HG03432 (cell line): ENCODE data around the gene THAP7.
"Not testable (repeated sequence)": the region's sequence is repeated elsewhere in the genome, so short reads cannot be mapped to it uniquely, and the experiment has no call there.

Experiments
- ATAC-seq: cut with Tn5 transposase; IDR thresholded peaks from one replicate; pipeline ENCODE4 v1.9.1; 2021; ENCODE audit warnings: mild to moderate bottlenecking, moderate library complexity; ENCODE audit not compliant: unreplicated experiment

THAP7 gene

GRCh38 chr22:20979940-20980453 lies 21.9 kb downstream of the THAP7 start:
- no peak for ATAC-seq

- no peak for ATAC-seq
Measured at GRCh38 chr22:20979243-20979809, 22.6 kb downstream of the THAP7 start.

- ATAC-seq: no peak
Measured at GRCh38 chr22:20978419-20978818, 23.5 kb downstream of the THAP7 start.

- ATAC-seq: no peak
Measured at GRCh38 chr22:20977516-20978170, 24.3 kb downstream of the THAP7 start.

- no peak for ATAC-seq
Measured at GRCh38 chr22:20977019-20977418, 24.9 kb downstream of the THAP7 start.

- ATAC-seq: no peak
Measured at GRCh38 chr22:20976291-20976877, 25.5 kb downstream of the THAP7 start.

GRCh38 chr22:20975541-20976290 lies 26.2 kb downstream of the THAP7 start:
- no peak for ATAC-seq

- ATAC-seq: no peak
Measured at GRCh38 chr22:20974336-20974955, 27.5 kb downstream of the THAP7 start.

GRCh38 chr22:20973634-20974286 lies 28.2 kb downstream of the THAP7 start:
- ATAC-seq: no peak

GRCh38 chr22:20972933-20973577 lies 28.9 kb downstream of the THAP7 start:
- no peak for ATAC-seq

GRCh38 chr22:20972014-20972694 lies 29.8 kb downstream of the THAP7 start:
- not testable (repeated sequence) for ATAC-seq

GRCh38 chr22:20970939-20971657 lies 30.8 kb downstream of the THAP7 start:
- no peak for ATAC-seq

GRCh38 chr22:20968281-20968977 lies 33.5 kb downstream of the THAP7 start:
- no peak for ATAC-seq

- no peak for ATAC-seq
Measured at GRCh38 chr22:20967697-20968211, 34.2 kb downstream of the THAP7 start.

- no peak for ATAC-seq
Measured at GRCh38 chr22:20966883-20967696, 34.8 kb downstream of the THAP7 start, which contains the start of gene AIFM3. Gene AIFM3, plus strand, starts transcription at chr22:20967255. Its CDS starts 690 bp downstream, at chr22:20967945.

- no peak for ATAC-seq
Measured at GRCh38 chr22:20965888-20966855, 35.7 kb downstream of the THAP7 start.
